Transverse colon (tissue), 4 donors: Measurements from ENCODE around the gene ERFE. TPM values are rescaled to one million over a fixed set of nuclear protein-coding genes. Genes with fewer than 3 reads are reported as not detected.

Source experiments
- DNase-seq: peaks from one replicate; pipeline ENCODE4 v3.0.0-alpha.2; 2019
- H3K27ac ChIP-seq, 4 donors: fragments of 200-600 bp; sonication (generic); 2 replicates each; pipeline ENCODE4 v1.5.1; 2016 to 2018; ENCODE audit warnings: inconsistent platforms in 4 of 4
- H3K27me3 ChIP-seq: fragments of 200-600 bp; sonication (generic); 2 replicates; pipeline ENCODE4 v1.5.1; 2017; ENCODE audit warnings: inconsistent platforms
- H3K36me3 ChIP-seq, 4 donors: fragments of 200-600 bp; sonication (generic); 2 replicates each; pipeline ENCODE4 v1.5.1; 2017 to 2019; ENCODE audit warnings: inconsistent platforms in 4 of 4
- H3K4me1 ChIP-seq, 4 donors: fragments of 200-600 bp; sonication (generic); 2 replicates each; pipeline ENCODE4 v1.5.1; 2017 to 2020; ENCODE audit warnings: inconsistent platforms in 4 of 4
- H3K4me3 ChIP-seq, 4 donors: fragments of 200-600 bp; sonication (generic); 1 replicate in 1 of 4; 2 replicates in 3 of 4; pipeline versions ENCODE4 v1.5.1 to v1.6.1; 2017 to 2019; ENCODE audit warnings: inconsistent platforms in 4 of 4
- H3K9me3 ChIP-seq, 2 donors: fragments of 200-600 bp; sonication (generic); 2 replicates each; pipeline ENCODE4 v1.5.1; 2017 to 2019; ENCODE audit warnings: inconsistent platforms in 2 of 2
- EP300 ChIP-seq: sonication (generic); formaldehyde crosslinking; IDR thresholded peaks from one replicate; pipeline ENCODE4 v1.6.1; 2017; ENCODE audit warnings: antibody characterized with exemption, low read depth
- POLR2A ChIP-seq: fragments of 450-650 bp; IDR thresholded peaks from one replicate; pipeline ENCODE4 v1.6.1; 2016; ENCODE audit warnings: antibody characterized with exemption, mild to moderate bottlenecking, moderate library complexity
- POLR2AphosphoS5 ChIP-seq, 3 donors: sonication (generic); formaldehyde crosslinking; IDR thresholded peaks; one replicate each; pipeline ENCODE4 v1.6.1; 2016; ENCODE audit warnings: antibody characterized with exemption in 3 of 3
- WGBS, 2 donors: methylation state at CpG; one replicate each; pipeline ENCODE4 v1.1.5; 2018; ENCODE audit warnings: low coverage in 1 of 2; 5-methylcytosine and 5-hydroxymethylcytosine counted together
- in situ Hi-C, 4 donors: fragments of 200-750 bp; cut with MboI; loops; one replicate each; pipeline versions ENCODE4 v1.15.0 to v1.15.1; 2017; ENCODE audit warnings: low sequenced_read_pairs in 3 of 4, low pct_ligation_motif_present in 1 of 4, low pct_unique_long_range_greater_than_20kb in 1 of 4
- intact Hi-C: fragments of 100-400 bp; cut with DNase I; formaldehyde crosslinking; loops from one replicate; pipeline ENCODE4 v1.15.1; 2023; ENCODE audit warnings: low total_unique reads
- total RNA-seq, 4 donors: library from RNA; depleted of rRNA; stranded (reverse); fragments of >200 nt; gene quantifications; one replicate each; pipeline ENCODE4 v1.1.0, GENCODE V29; 2016
- TF ChIP-seq, protein P1 (sequence below), 5 experiments: fragments of 200-600 bp in 3 of 5; fragments of 450-650 bp in 2 of 5; sonication (generic) in 3 of 5; IDR thresholded peaks; 1 replicate in 2 of 5; 2 replicates in 3 of 5; pipeline ENCODE4 v1.5.1; 2016 to 2017; ENCODE audit warnings: antibody characterized with exemption in 5 of 5, inconsistent platforms in 3 of 5, mild to moderate bottlenecking in 2 of 5, moderate library complexity in 1 of 5

The ERFE gene
- total RNA-seq, 4 donors from 2014 or later = 0.41 TPM; not detected in 3

DNA sequence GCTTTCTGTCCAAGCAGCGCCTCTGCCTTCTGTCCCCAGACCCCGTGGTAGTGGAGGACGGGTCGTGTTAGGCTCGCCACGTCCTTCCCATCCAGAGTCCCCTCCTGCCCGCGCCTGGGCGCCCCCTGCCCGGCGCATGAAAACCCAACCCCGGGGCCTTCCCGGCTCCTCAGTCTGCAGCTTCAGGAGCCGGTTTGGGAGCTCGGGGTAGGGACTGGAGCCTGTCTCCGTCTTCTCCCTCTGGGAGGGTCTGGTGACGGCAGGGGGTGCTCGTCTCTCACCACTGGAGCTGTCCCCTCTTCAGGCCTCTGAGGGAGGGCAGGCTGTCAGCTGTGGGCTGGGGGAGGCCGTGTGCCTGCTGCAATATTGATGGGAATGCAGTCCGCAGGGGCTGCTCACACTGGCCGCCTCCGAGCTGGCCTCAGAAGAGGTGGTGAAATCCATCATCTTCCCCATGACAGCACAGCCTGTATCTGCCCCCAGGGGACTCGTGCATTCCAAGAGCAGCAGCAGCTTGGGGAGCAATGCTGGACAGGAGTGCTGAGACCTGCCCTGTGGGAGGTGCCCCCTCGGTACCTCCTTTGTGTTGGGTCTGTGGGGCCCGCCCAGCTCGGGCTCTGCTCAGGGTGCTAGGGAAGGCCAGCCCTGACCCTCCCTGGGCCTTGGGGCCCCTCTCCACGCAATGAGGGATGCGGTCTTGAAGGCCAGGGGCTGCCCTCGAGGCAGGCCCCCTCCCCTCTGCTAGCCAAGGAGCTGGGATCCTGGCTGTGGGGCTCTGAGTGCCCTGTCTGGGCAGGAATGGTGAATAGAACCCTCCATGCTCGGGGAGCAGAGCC is 38.1 kb upstream of the ERFE start:
- no peaks in the 10 kb centered on the region for H3K4me1 ChIP-seq
- no peaks in the 10 kb centered on the region for H3K36me3 ChIP-seq
- no peak for TF ChIP-seq EP300
- TF ChIP-seq, protein P1, sequence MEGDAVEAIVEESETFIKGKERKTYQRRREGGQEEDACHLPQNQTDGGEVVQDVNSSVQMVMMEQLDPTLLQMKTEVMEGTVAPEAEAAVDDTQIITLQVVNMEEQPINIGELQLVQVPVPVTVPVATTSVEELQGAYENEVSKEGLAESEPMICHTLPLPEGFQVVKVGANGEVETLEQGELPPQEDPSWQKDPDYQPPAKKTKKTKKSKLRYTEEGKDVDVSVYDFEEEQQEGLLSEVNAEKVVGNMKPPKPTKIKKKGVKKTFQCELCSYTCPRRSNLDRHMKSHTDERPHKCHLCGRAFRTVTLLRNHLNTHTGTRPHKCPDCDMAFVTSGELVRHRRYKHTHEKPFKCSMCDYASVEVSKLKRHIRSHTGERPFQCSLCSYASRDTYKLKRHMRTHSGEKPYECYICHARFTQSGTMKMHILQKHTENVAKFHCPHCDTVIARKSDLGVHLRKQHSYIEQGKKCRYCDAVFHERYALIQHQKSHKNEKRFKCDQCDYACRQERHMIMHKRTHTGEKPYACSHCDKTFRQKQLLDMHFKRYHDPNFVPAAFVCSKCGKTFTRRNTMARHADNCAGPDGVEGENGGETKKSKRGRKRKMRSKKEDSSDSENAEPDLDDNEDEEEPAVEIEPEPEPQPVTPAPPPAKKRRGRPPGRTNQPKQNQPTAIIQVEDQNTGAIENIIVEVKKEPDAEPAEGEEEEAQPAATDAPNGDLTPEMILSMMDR (IDR thresholded peaks at IDR 0.05) = no peak
- no peak for TF ChIP-seq POLR2AphosphoS5 (IDR thresholded peaks at IDR 0.05)
- TF ChIP-seq POLR2A = no peak
- no peaks in the 10 kb centered on the region for H3K9me3 ChIP-seq
- H3K27ac ChIP-seq = no peak overlapping the region
- intact Hi-C loops (no loop called here), in situ Hi-C loops (no loop called here)
- DNase-seq = no peak
- peaks cover 8% of the 10 kb centered on the region for H3K27me3 ChIP-seq
- WGBS, 2 donors = 40% methylated on average over 26 of the region's 30 CpGs; no CpG with 5 or more reads in 1 of the 2 donors
- no peak overlapping the region for H3K4me3 ChIP-seq

DNA sequence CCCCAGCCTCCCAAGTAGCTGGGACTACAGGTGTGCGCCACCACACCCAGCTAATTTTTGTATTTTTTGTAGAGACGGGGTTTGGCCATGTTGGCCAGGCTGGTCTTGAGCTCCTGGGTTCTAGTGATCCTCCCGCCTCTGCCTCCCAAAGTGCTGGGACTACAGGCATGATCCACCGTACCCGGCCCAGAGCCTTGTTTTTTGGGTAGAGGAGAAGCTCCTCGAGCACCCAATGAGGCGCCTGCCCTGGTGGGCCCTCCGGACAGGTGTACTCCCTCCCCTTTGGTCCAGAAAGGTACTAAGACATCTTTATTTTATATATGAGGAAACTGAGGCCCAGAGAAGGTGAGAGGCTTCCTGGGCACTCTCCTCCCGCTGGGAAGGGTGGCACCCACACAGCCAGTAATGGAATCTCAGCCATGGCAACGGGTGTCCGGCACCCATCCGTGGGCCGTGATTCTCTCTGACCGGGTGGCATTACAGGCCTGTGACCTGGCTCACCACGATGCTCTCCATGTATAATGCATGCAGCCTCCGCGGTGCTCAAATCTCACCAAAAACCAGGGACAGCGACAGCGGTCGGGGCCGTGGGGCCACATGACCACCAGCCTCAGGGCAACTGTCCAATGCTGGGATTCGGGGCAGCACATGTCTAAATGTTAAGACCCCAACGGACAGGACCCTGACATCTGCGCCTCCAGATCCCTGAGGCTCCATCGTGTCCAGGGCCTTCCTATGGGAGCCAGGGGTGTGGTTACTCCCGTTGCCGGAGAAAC is 37.1 kb upstream of the ERFE start:
- no peak for TF ChIP-seq EP300
- TF ChIP-seq POLR2A = no peak
- no peak for TF ChIP-seq POLR2AphosphoS5 (IDR thresholded peaks at IDR 0.05)
- no peak for DNase-seq
- Histone ChIP-seq H3K36me3 (no peaks in the 10 kb centered on the region), H3K27ac (no peak overlapping the region), H3K27me3 (peaks cover 8% of the 10 kb centered on the region), H3K4me3 (no peak overlapping the region), H3K9me3 (no peaks in the 10 kb centered on the region), H3K4me1 (no peaks in the 10 kb centered on the region)
- 80 to 83% methylated on average over 2 to 25 of the region's 27 CpGs for WGBS, 2 donors
- intact Hi-C loops = no loop called here
- in situ Hi-C loops = no loop called here

DNA sequence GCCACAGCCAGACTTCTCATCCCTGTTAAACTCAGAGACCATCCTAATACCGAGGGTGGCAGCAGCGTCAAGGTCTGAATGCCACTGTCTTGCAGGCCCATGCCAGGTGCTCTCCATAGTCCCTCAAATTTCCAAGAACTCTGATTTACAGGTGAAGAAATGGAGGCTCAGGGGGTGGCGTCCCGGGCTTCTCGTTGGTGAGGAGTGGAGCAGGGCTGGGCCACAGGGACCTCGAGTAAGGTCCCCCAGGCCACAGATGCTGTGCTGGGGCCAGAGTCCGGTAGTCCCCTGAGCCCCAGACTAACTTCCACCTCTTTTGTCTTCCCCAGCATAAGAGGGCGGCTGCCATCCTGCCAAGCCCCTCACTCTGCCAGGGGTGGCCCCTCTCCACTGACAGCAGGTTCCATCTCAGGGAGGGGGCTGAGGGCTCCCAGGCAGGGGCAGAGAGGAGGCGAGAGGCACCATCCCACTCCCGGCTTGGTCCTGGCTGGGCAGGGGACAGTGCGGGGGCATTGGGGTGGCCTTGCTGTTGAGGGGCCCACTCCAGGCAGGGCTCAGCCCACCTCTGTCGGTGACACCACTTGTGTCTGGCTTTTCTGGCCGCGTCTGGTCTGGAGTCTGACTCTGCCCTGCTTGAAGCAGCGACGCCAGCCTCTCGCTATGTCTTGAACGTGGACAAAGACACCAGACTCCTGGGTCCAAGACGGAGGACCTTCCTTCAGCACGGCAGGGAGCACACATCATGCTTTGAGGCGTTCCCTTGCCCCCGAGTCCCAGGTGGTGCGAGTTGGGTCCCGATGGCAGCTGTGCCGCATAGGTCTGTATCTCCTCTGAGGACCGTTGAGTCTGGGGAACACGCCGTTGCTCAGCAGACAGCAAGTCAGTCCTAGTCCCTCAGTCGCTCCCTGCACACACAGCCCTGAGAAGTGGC is 36.2 kb upstream of the ERFE start:
- Histone ChIP-seq H3K4me3 (no peak overlapping the region), H3K27me3 (peaks cover 8% of the 10 kb centered on the region), H3K4me1 (peaks cover 0 to 6% (median 0%) of the 10 kb centered on the region in 4 donors), H3K36me3 (no peaks in the 10 kb centered on the region), H3K27ac (no peak overlapping the region), H3K9me3 (no peaks in the 10 kb centered on the region)
- TF ChIP-seq EP300 = no peak
- no peak for TF ChIP-seq POLR2A
- TF ChIP-seq, protein P1 (IDR thresholded peaks at IDR 0.05) = no peak
- TF ChIP-seq POLR2AphosphoS5 (IDR thresholded peaks at IDR 0.05) = no peak
- intact Hi-C loops = no loop called here
- WGBS, 2 donors = 81% methylated on average over 26 of the region's 29 CpGs; no CpG with 5 or more reads in 1 of the 2 donors
- in situ Hi-C loops = no loop called here
- no peak for DNase-seq

DNA sequence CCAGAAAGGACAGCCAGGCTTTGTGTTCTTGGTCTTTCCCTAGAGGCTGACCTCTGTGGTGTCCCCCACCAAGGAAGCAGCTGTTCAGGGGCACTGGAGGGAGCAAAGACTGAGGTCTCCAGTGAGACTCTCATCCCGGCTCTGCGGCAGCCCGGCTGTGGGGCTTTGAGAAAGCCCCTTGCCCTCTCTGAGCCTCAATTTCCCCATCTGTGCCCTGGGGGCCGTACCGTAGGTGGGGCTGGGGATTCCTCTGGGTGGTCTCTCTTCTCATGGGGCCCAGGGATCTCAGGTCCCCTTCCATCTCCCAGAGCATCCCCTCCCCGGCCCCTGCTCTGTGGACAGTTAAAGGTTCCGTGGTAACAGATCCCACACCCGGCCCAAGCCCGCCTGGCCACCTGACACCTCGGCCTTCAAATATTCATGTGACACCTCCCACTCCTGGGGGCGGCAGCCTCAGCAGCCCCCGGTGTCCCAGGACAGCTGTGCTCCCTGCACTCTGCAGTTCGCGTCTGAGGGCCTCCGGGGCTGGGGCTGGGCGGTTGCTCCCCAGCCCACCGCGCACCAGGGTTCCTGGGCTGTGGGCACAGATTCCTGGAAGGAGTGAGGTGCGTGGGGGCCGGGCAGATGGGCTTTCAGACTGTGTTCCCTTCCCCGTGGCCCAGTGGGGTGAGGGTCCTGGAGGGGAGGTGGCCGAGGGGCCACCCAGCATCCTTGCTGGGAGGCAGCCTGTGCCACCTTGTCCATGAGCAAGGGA is 35.4 kb upstream of the ERFE start:
- Histone ChIP-seq H3K27me3 (peaks cover 8% of the 10 kb centered on the region), H3K4me1 (peaks cover 0 to 7% (median 0%) of the 10 kb centered on the region in 4 donors), H3K36me3 (no peaks in the 10 kb centered on the region), H3K4me3 (no peak overlapping the region), H3K27ac (no peak overlapping the region), H3K9me3 (no peaks in the 10 kb centered on the region)
- 83% methylated on average over 15 of the region's 22 CpGs; no CpG with 5 or more reads in 1 of the 2 donors for WGBS, 2 donors
- in situ Hi-C loops (no loop called here), intact Hi-C loops (no loop called here)
- DNase-seq = no peak
- TF ChIP-seq POLR2A (no peak), POLR2AphosphoS5 (IDR thresholded peaks at IDR 0.05) (no peak), EP300 (no peak)
- TF ChIP-seq, protein P1 (IDR thresholded peaks at IDR 0.05) = no peak
